ENCODE measurements around the gene CAB39.

DNA sequence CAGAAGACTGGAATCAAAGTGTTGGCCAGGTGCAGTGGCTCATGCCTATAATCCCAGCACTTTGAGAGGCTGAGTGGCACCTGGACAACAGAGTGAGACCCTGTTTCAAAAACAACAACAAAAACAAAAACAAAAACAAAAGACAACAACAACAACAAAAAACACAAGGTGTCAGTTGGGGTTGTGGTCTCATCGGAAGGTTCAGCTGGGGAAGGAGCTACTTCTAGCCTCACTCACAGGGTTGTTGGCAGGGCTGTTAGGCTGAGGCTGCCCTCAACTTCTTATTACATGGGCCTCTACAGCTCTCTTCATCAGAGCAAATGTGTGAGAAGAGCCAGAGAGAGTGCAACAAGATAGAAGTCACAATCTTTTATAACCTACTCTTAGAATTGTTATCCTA lies 34.6 kb upstream of the CAB39 start:
- TF ChIP-seq, protein P1, sequence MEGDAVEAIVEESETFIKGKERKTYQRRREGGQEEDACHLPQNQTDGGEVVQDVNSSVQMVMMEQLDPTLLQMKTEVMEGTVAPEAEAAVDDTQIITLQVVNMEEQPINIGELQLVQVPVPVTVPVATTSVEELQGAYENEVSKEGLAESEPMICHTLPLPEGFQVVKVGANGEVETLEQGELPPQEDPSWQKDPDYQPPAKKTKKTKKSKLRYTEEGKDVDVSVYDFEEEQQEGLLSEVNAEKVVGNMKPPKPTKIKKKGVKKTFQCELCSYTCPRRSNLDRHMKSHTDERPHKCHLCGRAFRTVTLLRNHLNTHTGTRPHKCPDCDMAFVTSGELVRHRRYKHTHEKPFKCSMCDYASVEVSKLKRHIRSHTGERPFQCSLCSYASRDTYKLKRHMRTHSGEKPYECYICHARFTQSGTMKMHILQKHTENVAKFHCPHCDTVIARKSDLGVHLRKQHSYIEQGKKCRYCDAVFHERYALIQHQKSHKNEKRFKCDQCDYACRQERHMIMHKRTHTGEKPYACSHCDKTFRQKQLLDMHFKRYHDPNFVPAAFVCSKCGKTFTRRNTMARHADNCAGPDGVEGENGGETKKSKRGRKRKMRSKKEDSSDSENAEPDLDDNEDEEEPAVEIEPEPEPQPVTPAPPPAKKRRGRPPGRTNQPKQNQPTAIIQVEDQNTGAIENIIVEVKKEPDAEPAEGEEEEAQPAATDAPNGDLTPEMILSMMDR (IDR thresholded peaks at IDR 0.05) = no peak
- TF ChIP-seq POLR2A (IDR thresholded peaks at IDR 0.05) = no peak
